Keratinocyte (primary cell): ENCODE results near the gene SLC25A24.

Experiments used
- EZH2 ChIP-seq: IDR thresholded peaks from one replicate; pipeline ENCODE4 v1.6.1; 2012; ENCODE audit warnings: inconsistent platforms, mild to moderate bottlenecking, low read length, moderate library complexity
- TF ChIP-seq, protein P1 (sequence below), 3 experiments: IDR thresholded peaks in 1 of 3; conservative IDR thresholded peaks in 1 of 3; optimal IDR thresholded peaks in 1 of 3; 2 replicates in 2 of 3; 3 replicates in 1 of 3; pipeline versions ENCODE3 to v1.5.1; 2011; ENCODE audit warnings: low read length in 3 of 3, mild to moderate bottlenecking in 3 of 3, moderate library complexity in 2 of 3, control low read depth in 1 of 3, inconsistent platforms in 1 of 3; ENCODE audit not compliant: insufficient read depth in 2 of 3; ENCODE audit errors: extremely low read depth in 1 of 3

- TF ChIP-seq, protein P1, sequence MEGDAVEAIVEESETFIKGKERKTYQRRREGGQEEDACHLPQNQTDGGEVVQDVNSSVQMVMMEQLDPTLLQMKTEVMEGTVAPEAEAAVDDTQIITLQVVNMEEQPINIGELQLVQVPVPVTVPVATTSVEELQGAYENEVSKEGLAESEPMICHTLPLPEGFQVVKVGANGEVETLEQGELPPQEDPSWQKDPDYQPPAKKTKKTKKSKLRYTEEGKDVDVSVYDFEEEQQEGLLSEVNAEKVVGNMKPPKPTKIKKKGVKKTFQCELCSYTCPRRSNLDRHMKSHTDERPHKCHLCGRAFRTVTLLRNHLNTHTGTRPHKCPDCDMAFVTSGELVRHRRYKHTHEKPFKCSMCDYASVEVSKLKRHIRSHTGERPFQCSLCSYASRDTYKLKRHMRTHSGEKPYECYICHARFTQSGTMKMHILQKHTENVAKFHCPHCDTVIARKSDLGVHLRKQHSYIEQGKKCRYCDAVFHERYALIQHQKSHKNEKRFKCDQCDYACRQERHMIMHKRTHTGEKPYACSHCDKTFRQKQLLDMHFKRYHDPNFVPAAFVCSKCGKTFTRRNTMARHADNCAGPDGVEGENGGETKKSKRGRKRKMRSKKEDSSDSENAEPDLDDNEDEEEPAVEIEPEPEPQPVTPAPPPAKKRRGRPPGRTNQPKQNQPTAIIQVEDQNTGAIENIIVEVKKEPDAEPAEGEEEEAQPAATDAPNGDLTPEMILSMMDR (optimal IDR thresholded peaks at IDR 0.05 in 1 of 3, IDR thresholded peaks at IDR 0.05 in 1 of 3, conservative IDR thresholded peaks at IDR 0.05 in 1 of 3; ENCODE audit: extremely low read depth in 1 of 3, insufficient read depth in 2 of 3, low read length in 3 of 3): no peak
- no peak for TF ChIP-seq EZH2
Measured at GRCh38 chr1:108124622-108125311, 75.4 kb downstream of the SLC25A24 start.
